ENCODE results near the gene PAX5. TPM values are rescaled to one million over a fixed set of nuclear protein-coding genes. Genes with fewer than 3 reads are reported as not detected.

The PAX5 gene
- total and polyA plus RNA-seq, 9 donors, result 0.02 to 0.28 (median 0.05) TPM; not detected in 6

DNA sequence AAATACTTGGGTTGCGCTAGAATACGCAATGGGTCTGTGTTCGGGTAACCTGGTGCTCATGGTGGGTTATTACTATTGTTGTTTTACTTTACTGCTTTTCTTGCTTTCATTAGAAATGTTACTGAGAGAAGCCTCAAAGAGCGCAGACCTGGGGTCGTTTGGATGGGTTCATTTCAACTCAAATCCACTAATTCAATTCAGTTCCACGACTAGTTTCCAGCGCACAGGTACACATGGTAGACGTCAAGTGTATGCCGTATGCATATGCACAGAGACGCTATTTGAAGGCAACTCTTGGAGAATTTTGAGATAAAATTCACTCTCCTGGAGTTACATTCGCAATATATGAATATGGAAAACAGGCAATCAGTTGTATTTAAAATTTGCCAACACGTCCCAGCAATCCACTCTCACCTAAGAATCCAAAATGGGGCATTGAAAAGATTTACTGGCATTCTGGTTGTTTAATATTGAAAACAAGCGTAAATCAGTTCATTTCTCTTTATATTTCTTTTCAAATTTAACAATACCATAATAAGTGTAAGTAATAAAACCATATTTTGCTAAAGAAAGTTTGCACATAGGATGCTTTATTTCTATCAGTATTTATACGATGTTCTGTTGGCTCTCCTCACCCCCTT, 4.4 kb upstream of the PAX5 start:
- TF ChIP-seq EP300 (IDR thresholded peaks at IDR 0.05) (no peak), POLR2A (IDR thresholded peaks at IDR 0.05) (no peak)
- TF ChIP-seq, protein P1, sequence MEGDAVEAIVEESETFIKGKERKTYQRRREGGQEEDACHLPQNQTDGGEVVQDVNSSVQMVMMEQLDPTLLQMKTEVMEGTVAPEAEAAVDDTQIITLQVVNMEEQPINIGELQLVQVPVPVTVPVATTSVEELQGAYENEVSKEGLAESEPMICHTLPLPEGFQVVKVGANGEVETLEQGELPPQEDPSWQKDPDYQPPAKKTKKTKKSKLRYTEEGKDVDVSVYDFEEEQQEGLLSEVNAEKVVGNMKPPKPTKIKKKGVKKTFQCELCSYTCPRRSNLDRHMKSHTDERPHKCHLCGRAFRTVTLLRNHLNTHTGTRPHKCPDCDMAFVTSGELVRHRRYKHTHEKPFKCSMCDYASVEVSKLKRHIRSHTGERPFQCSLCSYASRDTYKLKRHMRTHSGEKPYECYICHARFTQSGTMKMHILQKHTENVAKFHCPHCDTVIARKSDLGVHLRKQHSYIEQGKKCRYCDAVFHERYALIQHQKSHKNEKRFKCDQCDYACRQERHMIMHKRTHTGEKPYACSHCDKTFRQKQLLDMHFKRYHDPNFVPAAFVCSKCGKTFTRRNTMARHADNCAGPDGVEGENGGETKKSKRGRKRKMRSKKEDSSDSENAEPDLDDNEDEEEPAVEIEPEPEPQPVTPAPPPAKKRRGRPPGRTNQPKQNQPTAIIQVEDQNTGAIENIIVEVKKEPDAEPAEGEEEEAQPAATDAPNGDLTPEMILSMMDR (IDR thresholded peaks at IDR 0.05), result no peak
- WGBS, 3 donors, result 19 to 22% (median 22%) methylated on average over 14 of the region's 14 CpGs
- Histone ChIP-seq H3K27me3 (peaks cover 3% of the 10 kb centered on the region), H3K27ac (no peak overlapping the region), H3K4me1 (ENCODE audit: insufficient read depth) (peaks cover 9% of the 10 kb centered on the region), H3K9me3 (no peaks in the 10 kb centered on the region), H3K4me3 (no peak overlapping the region), H3K36me3 (no peaks in the 10 kb centered on the region)
- intact Hi-C loops (cut with DNase I), result no loop called here
- no peak for DNase-seq

DNA sequence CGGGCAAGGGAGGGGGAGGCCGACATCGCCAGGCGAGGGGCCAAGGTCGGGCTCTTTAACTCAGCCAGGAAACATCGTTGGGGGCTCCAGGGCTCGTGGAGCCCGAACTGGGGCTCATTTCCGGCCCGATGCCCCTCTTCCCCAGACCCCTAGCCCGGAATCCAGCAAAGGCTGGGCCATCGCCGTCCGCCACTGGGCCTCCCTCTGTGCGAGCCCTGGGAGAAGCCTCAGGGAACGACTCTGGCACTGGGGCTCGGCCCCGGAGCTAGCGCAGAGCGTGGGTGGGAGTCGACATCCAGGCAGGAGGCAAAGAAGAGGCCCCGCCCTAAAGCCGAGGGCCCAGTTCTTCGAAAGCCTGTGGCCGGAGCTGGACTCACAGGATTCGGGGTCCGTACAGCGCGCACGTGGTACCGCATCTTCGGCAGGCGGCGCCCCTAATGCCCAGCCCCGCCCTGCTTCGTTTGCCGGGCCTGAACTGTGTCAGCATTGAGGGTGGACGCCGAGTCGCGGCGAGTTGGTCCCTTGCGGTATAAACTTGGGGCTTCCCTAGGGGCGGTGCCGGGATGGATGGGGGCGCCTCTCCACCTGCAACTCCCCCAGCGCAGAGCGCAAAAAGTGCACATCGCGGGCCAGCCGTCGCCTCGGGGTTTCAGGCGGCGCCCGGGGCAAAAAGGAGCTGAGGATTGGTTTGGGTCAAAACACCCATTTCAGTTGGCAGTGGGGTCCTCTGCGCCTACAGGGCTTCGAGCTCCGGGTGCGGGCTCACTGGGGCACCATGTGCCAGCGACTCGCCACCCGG, 3.6 kb upstream of the PAX5 start:
- H3K27ac ChIP-seq, result no peak overlapping the region
- intact Hi-C loops (cut with DNase I), result no loop called here
- TF ChIP-seq, protein P1 (IDR thresholded peaks at IDR 0.05), result no peak
- TF ChIP-seq EP300 (IDR thresholded peaks at IDR 0.05) (no peak), POLR2A (IDR thresholded peaks at IDR 0.05) (no peak)

GRCh38 chr9:37036776-37037502, 2.9 kb upstream of the PAX5 start:
- TF ChIP-seq POLR2A (IDR thresholded peaks at IDR 0.05) (no peak), EP300 (IDR thresholded peaks at IDR 0.05) (no peak)
- TF ChIP-seq, protein P1 (IDR thresholded peaks at IDR 0.05), result no peak
- 1 to 2% (median 1%) methylated on average over 44 of the region's 44 CpGs for WGBS, 3 donors
- H3K9me3 ChIP-seq, result no peaks in the 10 kb centered on the region
- H3K4me1 ChIP-seq (ENCODE audit: insufficient read depth), result peaks cover 9% of the 10 kb centered on the region
- H3K36me3 ChIP-seq, result no peaks in the 10 kb centered on the region
- peak overlapping the region; percentile 41 for H3K4me3 ChIP-seq
- no peak overlapping the region for H3K27ac ChIP-seq
- intact Hi-C loops (cut with DNase I), result no loop called here
- peak in 2 of 5 donors; percentile 20 to 51 for DNase-seq
- peaks cover 3% of the 10 kb centered on the region for H3K27me3 ChIP-seq

More for the DNA sequence above, 3.6 kb upstream of the PAX5 start:
- Histone ChIP-seq H3K4me3 (peak overlapping the region; percentile 41), H3K36me3 (no peaks in the 10 kb centered on the region), H3K9me3 (no peaks in the 10 kb centered on the region), H3K4me1 (ENCODE audit: insufficient read depth) (peaks cover 9% of the 10 kb centered on the region), H3K27me3 (peaks cover 3% of the 10 kb centered on the region)
- no peak for DNase-seq
- WGBS, 3 donors, result 3 to 5% (median 4%) methylated on average over 50 to 63 of the region's 63 CpGs

GRCh38 chr9:37036371-37036775, 2.3 kb upstream of the PAX5 start:
- peak overlapping the region; percentile 41 for H3K4me3 ChIP-seq
- H3K27me3 ChIP-seq, result peaks cover 3% of the 10 kb centered on the region
- H3K9me3 ChIP-seq, result no peaks in the 10 kb centered on the region
- 5 to 8% (median 5%) methylated on average over 37 to 40 of the region's 40 CpGs for WGBS, 3 donors
- no peaks in the 10 kb centered on the region for H3K36me3 ChIP-seq
- peaks cover 9% of the 10 kb centered on the region for H3K4me1 ChIP-seq (ENCODE audit: insufficient read depth)
- DNase-seq, result no peak
- no peak for TF ChIP-seq EP300 (IDR thresholded peaks at IDR 0.05)
- TF ChIP-seq, protein P1 (IDR thresholded peaks at IDR 0.05), result no peak
- no peak overlapping the region for H3K27ac ChIP-seq
- intact Hi-C loops (cut with DNase I), result no loop called here

All from ovary (tissue), 9 donors.